Measurements from ENCODE around the gene SRRM4. TPM values are rescaled to one million over a fixed set of nuclear protein-coding genes. Genes with fewer than 3 reads are reported as not detected.

Gene SRRM4
- total and polyA plus RNA-seq, 12 donors = 0.11 to 4.3 (median 0.67) TPM; not detected in 3

GRCh38 chr12:119211884-119212283 lies 230.5 kb downstream of the SRRM4 start:
- no peak overlapping the region for H3K4me3 ChIP-seq
- no peaks in the 10 kb centered on the region for H3K9me3 ChIP-seq (replicated peaks in 1 of 3)
- peaks cover 3% of the 10 kb centered on the region for H3K27me3 ChIP-seq
- DNase-seq = peak in 1 of 7 donors; percentile 41
- H3K4me1 ChIP-seq (replicated peaks in 1 of 2) = no peaks in the 10 kb centered on the region
- no peaks in the 10 kb centered on the region for H3K36me3 ChIP-seq (replicated peaks in 1 of 2)
- no peak overlapping the region for H3K27ac ChIP-seq
- no peak for TF ChIP-seq POLR2A (IDR thresholded peaks at IDR 0.05)
- no peak for TF ChIP-seq CTCF (IDR thresholded peaks at IDR 0.05)
- 48 to 57% (median 55%) methylated on average over 11 to 13 of the region's 13 CpGs for whole genome bisulfite sequencing, 4 donors
- intact Hi-C loops (cut with DNase I) = no loop called here

Other genes with a start within 250 kb of the SRRM4 start
- 10 to 100 TPM in 6 of 9 donors, 1 to 10 TPM in 3; 4.0 to 27.8 (median 14.0) TPM for gene HSPB8, start 197.4 kb downstream of the SRRM4 start, total RNA-seq
- gene HSPB8, start 197.4 kb downstream of the SRRM4 start, polyA plus RNA-seq = 10 to 100 TPM in 2 of 3 donors, 1 to 10 TPM in 1; 8.6 to 15.6 (median 10.2) TPM